NCI-H1436 (cell line): ENCODE measurements around the gene DNTTIP2.
"Not testable (repeated sequence)": the region's sequence is repeated elsewhere in the genome, so short reads cannot be mapped to it uniquely, and the experiment has no call there.

ENCODE experiments used
- DNase-seq: peaks from one replicate; lab custom pipeline; 2025; lab: John Stamatoyannopoulos, UW

Gene DNTTIP2

GRCh38 chr1:93878889-93879586 lies at the start of gene DNTTIP2:
DNTTIP2 (minus strand) TSS chr1:93879206; CDS start chr1:93879148, 58 bp downstream.
- DNase-seq: peak; percentile 89

- no peak for DNase-seq
These were observed 46.2 kb upstream of the DNTTIP2 start for GRCh38 chr1:93925206-93925605.

GRCh38 chr1:93919780-93920179 lies 40.8 kb upstream of the DNTTIP2 start:
- no peak for DNase-seq

GRCh38 chr1:93917302-93917701 lies 38.3 kb upstream of the DNTTIP2 start:
- no peak for DNase-seq

GRCh38 chr1:93910880-93911279 lies 31.9 kb upstream of the DNTTIP2 start:
- not testable (repeated sequence) for DNase-seq

- no peak for DNase-seq
These were observed 31.3 kb upstream of the DNTTIP2 start for GRCh38 chr1:93910305-93910704.

GRCh38 chr1:93909146-93910050 lies 30.4 kb upstream of the DNTTIP2 start, which contains the start of gene GCLM:
GCLM (minus strand) TSS chr1:93909430; CDS start chr1:93909163, 267 bp downstream.
- DNase-seq: peak; percentile 85

- DNase-seq: no peak
These were observed 29.6 kb upstream of the DNTTIP2 start for GRCh38 chr1:93908394-93909145.

GRCh38 chr1:93907718-93908117 lies 28.7 kb upstream of the DNTTIP2 start:
- no peak for DNase-seq

- DNase-seq: no peak
These were observed 27.5 kb upstream of the DNTTIP2 start for GRCh38 chr1:93906480-93906879.

GRCh38 chr1:93905734-93906133 lies 26.7 kb upstream of the DNTTIP2 start:
- no peak for DNase-seq

- no peak for DNase-seq
These were observed 26.0 kb upstream of the DNTTIP2 start for GRCh38 chr1:93905051-93905450.

- no peak for DNase-seq
These were observed 25.2 kb upstream of the DNTTIP2 start for GRCh38 chr1:93904228-93904627.

GRCh38 chr1:93900723-93901504 lies 21.9 kb upstream of the DNTTIP2 start:
- no peak for DNase-seq

- DNase-seq: no peak
These were observed 20.7 kb upstream of the DNTTIP2 start for GRCh38 chr1:93899543-93900207.

- DNase-seq: no peak
These were observed 9.9 kb upstream of the DNTTIP2 start for GRCh38 chr1:93888900-93889299.

- DNase-seq: no peak
These were observed 3.3 kb upstream of the DNTTIP2 start for GRCh38 chr1:93882269-93882668.

- DNase-seq: no peak
These were observed 1.7 kb upstream of the DNTTIP2 start for GRCh38 chr1:93880731-93881130.

GRCh38 chr1:93878501-93878888 lies 511 bp downstream of the DNTTIP2 start:
- no peak for DNase-seq

GRCh38 chr1:93877529-93877928 lies 1.5 kb downstream of the DNTTIP2 start:
- no peak for DNase-seq

- DNase-seq: no peak
These were observed 2.8 kb downstream of the DNTTIP2 start for GRCh38 chr1:93876244-93876643.
